ENCODE measurements around the gene ILF3.

The ILF3 gene

DNA sequence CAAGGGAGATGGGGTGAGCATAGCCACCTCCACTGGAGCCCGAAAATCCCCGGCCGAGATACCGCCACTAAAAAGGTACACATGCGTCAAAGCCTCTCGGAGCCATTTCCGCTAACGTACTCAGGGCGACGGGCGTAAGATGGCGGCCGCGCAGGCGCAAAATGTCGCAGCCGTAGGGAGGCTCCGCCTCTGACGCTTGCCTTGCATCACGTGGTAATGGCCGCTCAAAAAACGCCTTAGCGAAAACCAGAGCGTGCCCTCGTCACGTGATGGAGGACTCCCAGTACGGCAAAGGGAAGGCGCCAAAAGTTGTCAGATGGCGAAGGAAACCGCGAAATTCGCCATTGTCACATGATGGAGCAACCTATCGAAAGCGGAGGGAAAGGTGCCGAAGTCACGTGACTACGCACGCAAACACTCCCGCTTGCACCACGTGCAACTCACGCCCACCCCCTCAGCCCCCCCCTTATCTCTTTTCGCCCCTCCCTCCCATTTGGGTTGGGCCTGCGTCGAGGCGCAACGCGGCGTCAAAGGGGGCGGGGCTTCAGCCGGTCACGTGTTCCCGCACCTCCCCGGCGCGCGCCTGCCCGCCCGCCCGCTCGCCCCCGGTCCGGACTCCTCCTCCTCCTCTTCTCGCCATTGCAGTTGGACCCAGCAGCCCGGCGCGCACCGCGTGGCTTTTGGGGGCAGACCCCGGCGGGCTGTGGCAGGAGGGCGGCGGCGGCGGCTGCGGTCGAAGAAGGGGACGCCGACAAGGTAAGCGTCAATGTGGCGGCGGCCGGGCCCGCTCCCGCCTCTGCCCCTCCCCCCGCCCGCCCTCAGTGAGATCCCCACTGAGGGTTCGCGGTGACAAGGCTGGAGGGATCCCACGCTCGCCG, at the start of gene ILF3:
ILF3 (plus strand) TSS at position 615 of the 878 bp plus-strand sequence. CDS start 16,260 bp downstream, outside the sequence.
- DNase-seq, result peak; percentile 98 to 99

DNA sequence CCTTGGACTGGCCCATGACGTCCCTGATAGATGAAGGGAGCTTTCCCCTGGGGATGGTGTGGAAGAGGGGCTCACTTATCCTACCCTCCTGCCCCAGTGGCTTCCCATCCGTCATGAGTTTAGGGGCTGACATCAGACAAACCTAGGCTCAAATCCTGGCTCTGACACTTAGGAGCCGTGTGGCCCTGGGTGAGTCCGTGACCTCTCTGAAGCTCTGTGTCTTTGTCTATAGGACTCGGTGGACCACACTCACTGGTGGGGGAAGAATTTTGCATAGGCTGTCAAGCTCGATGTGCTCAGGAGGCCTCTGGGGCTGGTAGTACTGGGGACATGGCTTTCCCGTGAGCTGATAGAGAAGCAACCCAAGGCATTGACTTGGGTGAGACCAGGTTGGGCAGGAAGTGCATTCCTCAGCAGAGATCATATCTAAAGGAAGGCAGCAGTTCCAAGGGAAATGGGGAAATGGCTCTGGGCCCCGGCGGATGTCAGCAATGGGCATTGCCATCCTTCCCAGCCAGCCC, 49.6 kb upstream of the ILF3 start:
- DNase-seq, result peak in 1 of 2 experiments; percentile 1

DNA sequence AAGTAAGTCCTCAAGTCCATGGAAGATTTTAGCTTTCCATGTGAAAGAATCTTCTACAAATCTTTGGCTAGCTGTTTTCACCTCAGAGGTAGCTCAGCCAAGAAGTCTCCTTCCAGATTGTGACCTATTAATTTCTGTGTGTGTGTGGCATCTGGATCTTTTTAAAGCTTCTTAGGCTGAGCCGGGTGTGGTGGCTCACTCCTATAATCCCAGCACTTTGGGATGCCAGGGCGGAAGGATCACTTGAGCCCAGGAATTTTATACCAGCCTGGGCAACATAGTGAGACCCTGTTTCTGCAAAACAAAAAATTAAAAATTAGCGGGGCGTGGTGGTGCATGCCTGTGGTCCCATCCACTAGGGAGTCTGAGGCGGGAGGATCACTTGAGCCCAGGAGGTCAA, 42.2 kb upstream of the ILF3 start:
- DNase-seq, result no peak

DNA sequence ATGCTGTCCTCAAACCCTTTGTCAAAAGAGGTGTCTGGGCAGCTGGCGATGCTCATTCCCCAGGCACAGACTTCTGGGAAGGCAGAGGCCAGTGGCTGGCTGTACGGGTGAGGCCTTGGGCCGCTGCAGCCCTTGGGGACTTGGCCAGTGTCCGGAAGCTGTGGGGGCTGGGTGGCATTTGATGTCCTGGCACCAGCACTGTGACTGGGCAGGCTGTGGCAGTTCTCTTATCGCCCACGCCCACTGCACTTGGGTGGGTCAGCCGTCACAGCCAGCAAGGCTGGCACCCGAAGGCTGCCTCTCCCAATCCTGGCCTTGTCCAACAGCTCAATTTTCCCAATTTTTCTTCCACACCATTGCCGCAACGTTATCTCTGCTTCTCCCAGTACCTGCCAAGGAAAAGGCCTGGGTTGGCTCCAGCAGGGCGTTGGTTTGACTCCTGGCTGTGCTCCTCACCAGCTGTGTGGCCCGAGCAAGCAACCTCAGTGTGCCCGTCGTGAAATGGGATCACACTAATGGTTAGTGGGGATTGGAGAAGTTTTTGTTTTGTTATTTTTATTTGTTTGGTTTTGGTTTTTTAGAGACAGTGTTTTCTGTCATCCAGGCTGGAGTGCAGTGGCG, 41.5 kb upstream of the ILF3 start:
- DNase-seq, result no peak

DNA sequence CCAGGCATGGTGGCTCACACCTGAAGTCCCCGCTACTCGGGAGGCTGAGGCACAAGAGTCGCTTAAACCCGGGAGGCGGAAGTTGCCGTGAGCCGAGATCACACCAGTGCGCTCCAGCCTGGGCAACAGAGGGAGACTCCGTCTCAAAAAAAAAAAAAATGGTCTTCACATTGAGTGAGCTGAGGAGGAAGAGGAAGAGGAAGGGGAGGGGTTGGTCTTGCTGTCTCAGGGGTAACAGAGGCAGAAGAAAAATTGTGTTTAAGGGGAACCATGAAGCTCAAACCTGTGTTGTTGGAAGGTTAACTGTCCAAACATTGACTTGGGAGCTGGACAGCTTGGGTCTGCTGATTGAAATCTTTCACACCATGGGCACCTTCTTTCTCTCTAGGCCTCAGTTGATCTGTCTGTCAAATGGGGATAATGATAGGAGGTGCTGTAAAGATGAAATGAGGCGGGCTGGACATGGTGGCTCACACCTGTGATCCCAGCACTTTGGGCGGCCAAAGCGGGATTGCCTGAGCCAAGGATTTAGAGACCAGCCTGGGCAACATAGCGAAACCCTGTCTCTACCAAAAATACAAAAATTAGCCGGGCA, 38.6 kb upstream of the ILF3 start:
- no peak for DNase-seq

DNA sequence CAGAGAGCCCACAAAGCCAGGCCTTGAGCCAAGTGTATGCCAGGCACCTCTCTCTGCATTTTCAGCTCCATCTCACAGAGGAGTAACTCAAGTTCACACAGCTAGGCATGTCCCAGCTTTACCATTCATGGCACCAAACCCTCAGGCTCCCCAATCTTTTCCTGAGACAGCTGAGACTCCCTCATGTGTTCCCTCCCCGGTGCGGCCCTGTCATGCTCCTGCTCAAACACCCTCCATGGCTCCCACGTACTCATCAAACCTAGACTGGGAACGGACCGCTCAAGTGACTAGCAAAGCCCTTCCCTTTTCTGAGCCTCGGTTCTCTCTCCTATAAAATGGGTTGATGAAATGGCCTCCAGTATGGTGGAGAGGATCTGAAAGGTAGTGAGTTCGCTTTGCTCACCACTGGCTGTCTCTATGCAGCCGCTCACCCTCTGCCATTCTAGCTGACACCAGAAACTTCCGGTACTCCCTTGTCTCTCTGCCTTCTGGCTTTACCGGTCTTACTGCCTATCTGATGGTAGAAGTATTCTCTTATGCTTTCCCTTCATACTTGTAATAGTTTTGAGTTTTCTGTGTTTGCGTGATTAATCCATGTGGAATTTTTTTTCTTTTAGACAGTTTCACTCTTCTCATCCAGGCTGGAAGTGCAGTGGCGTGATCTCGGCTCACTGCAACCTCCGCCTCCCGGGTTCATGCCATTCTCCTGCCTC, 36.6 kb upstream of the ILF3 start:
- DNase-seq, result no peak

DNA sequence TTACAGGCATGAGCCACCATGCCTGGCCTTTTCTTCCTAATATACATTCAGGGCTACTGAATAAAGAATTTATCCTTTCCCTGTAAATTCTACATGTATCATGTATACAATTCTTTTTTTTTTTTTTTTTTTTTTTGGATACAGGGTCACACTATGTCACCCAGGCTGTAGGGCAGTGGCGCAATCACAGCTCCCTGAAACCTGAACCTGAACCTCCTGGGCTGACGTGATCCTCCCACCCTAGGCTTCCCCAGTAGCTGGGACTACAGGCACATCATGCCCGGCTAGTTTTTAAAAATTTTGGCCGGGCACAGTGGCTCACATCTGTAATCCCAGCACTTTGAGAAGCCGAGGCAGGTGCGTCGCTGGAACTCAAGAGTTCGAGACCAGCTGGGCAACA, 35.3 kb upstream of the ILF3 start:
- no peak for DNase-seq

DNA sequence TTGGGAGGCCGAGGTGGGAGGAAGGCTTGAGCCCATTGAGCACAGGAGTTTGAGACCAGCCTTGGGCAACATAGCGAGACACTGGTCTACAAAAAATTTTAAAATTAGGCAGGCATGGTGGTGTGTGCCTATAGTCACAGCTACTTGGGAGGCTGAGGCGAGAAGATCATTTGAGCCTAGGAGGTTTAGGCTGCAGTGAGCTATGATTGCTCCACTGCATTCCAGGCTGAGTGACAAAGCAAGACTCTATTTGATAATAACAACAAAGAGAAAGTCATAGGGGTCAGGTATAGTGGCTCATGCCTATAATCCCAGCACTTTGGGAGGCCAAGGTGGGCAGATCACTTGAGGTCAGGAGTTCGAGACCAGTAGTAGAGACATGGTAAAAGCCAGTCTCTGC, 33.4 kb upstream of the ILF3 start:
- DNase-seq, result no peak

DNA sequence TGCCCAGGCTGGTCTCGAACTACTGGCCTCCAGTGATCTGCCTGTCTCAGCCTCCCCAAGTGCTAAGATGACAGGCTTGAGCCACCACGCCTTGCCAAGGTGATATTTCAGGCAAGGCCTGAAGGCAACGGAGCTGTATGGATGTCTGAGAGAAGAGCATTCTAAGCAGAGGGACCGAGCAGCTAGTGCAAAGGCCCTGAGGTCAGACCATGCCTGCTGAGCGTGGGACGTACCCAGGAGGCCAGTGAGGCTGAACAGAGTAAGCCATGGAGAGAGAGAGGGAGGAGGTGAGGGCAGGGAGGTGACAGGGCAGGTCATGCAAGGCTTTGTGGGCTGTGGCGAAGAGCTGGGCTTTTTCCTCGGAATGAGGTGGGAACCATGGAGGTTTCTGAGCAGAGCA, 32.2 kb upstream of the ILF3 start:
- no peak for DNase-seq

DNA sequence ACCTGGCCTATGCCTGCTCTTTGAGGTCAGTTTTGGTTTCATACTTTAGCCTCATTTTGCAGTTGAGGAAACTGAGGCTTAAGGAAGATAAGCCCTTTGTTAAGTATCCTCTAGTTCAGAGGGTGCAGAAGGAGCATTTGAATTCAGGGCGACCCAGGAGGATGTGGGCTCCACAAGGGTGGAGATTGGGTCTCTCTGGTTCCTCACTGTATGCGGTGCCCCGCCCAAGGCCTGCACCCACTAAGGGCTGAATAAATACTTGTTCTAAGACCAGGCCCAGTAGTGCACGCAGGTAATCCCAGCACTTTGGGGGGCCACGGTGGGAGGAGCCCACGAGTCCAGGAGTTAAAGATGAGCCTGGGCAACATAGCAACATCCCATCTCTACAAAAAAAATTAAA, 29.6 kb upstream of the ILF3 start:
- peak in 1 of 2 experiments; percentile 3 for DNase-seq

DNA sequence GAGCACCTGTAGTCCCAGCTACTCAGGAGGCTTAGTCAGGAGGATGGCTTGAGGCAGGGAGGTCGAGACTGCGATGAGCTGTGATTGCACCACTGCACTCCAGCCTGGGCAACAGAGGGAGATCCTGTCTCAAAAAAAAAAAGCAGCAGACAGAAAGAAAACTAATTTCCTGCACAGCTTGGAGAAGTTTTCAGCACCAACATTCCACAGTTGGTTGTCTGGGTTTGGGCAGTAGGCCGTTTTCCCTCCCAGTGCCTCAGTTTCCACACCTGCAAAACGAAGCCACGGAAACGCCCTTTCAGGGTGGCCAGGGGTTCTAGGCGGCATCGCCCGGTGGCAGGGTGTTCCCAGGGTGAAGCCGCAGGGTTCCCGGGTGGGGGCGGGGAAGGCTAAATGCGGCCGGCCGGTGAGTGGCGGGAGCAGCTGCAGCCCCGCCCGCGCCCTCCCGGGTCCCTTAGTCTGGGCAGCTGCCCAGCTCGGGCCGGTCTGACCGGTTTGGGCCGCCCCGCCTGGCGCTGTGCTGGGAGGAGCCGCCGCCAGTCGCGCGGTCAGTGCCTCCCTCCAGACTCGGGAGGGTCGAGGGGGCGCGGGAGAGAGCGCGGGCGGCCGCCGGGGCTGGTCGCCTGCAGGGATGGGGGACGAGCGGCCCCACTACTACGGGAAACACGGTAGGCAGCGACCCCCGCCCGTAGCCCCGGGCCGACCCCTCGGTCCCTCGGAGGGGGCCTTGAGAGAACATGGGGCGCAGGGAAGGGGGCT, 29.0 kb upstream of the ILF3 start, which contains the start of gene SLC44A2:
SLC44A2 (plus strand) TSS at position 551 of the 759 bp plus-strand sequence; CDS start at position 632, 81 bp downstream.
- peak in 1 of 2 experiments; percentile 82 for DNase-seq

DNA sequence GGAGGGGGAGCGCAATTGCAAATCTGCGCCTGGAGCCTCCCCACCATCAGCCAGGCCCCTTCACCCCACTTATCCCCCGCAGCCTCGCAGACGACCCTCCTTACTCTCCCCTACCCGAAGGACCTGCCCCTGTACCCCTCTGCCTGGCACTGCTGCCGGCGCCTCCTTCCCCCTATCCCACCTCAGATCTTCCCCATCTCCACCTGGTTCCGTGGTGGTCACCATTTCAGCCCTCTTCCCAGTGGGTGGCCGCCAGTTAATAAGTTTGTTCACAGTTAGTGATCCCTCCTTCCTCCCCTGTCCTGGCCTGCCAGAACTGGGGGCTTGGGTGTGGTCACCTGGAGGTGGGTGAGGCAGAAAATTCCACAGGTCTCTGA, 28.4 kb upstream of the ILF3 start:
- no peak for DNase-seq

DNA sequence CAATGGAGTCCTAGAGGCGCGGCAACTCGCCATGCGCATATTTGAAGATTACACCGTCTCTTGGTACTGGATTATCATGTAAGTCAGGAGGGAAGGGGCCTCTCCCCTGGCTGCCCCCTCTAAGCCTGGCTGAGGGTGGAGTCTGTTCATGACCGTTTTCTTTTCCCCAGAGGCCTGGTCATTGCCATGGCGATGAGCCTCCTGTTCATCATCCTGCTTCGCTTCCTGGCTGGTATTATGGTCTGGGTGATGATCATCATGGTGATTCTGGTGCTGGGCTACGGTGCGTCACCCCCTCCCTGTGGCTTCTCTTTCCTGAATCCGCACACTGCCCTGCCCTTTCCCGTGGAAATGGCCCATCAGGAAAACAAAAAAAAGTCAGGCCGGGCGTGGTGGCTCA, 22.3 kb upstream of the ILF3 start:
- DNase-seq, result no peak

DNA sequence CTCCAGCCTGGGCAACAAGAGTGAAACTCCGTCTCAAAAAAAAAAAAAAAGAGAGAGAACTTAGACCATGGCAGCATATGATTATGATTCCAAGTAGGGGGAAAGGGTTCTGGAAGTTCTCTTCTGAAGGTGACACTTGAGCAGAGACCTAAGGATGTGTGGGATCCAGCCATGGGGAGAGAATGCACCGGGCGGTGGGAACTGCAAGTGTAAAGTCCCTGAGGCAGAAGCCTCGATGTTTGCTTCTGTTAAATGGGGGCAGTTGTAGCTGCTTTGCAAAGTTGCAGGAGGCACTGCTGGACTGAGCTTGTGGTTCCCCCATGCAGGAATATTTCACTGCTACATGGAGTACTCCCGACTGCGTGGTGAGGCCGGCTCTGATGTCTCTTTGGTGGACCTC, 19.7 kb upstream of the ILF3 start:
- DNase-seq, result no peak

DNA sequence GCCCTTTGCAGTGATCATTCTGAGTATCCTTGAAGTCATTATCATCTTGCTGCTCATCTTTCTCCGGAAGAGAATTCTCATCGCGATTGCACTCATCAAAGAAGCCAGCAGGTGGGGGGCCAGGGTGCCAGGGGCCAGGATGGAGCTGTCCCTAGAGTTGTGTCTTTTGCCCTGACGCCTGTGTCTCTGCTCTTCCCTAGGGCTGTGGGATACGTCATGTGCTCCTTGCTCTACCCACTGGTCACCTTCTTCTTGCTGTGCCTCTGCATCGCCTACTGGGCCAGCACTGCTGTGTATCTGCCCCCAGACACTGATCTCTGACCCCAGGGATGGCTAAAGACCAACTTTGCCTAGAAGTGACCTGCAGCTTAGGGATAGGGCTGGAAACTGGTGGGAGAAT, 19.2 kb upstream of the ILF3 start:
- no peak for DNase-seq

DNA sequence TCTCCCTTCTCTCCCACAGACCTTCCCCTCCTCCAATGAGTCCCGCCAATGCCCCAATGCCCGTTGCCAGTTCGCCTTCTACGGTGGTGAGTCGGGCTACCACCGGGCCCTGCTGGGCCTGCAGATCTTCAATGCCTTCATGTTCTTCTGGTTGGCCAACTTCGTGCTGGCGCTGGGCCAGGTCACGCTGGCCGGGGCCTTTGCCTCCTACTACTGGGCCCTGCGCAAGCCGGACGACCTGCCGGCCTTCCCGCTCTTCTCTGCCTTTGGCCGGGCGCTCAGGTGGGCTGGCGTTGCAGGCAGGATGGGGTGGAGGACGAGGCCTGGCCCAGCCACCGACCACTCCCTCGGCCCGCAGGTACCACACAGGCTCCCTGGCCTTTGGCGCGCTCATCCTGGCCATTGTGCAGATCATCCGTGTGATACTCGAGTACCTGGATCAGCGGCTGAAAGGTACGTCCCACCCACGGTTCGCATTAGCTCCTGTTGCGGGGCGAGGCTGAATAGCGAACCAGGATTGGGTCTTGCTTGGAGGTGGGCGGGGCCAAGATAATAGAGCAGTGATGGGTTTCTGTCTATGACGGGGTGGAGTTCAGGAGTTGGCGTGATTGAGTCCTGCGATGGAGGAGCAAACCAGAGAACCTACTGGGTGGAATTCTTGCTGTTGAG, 17.7 kb upstream of the ILF3 start:
- DNase-seq, result no peak

DNA sequence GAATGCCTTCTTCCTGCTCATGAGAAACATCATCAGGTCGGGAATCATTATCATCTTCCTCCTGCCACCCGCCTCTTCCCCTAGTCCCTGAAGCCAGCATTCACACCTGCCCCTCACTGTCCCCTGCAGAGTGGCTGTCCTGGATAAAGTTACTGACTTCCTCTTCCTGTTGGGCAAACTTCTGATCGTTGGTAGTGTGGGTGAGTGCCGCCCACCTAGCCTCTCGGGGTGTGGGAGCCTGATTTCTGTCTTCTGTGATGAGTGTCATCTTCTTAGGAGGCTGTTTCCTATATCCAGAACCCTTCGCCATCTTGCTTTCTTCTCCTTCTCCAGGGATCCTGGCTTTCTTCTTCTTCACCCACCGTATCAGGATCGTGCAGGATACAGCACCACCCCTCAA, 16.3 kb upstream of the ILF3 start:
- DNase-seq, result no peak

DNA sequence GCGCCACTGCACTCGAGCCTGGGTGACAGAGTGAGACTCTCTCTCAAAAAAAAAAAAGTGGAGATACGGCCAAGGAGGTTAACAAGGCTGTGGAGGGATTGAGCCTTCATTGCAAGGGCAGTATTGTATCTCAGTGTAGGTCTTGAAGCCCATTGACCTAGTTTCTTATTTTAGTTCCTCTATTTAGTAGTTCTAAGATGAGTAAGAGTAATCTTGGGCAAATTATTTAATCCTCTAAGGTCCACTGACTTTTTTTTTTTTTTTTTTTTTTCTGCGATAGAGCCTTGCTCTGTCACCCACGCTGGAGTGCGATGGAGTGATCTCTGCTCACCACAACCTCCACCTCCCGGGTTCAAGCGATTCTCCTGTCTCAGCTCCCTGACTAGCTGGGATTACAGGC, 14.3 kb upstream of the ILF3 start:
- DNase-seq, result no peak

DNA sequence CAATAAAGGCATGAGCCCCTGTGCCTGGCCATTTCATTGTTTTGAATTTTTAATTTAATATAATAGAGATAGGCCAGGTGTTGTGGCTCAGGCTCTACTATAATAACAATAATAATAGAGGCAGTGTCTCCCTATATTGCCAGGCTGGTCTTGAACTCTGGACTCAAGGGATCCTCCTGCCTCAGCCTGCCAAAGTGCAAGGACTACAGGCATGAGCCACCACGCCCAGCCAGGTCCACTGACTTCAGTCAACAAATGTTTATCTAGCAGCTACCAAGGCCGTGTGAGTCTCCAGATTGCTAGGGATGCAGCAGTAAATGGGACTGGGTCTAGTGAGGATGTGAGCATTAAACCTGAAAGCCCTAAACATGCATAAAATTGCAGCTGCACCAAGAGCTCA, 13.8 kb upstream of the ILF3 start:
- DNase-seq, result no peak

DNA sequence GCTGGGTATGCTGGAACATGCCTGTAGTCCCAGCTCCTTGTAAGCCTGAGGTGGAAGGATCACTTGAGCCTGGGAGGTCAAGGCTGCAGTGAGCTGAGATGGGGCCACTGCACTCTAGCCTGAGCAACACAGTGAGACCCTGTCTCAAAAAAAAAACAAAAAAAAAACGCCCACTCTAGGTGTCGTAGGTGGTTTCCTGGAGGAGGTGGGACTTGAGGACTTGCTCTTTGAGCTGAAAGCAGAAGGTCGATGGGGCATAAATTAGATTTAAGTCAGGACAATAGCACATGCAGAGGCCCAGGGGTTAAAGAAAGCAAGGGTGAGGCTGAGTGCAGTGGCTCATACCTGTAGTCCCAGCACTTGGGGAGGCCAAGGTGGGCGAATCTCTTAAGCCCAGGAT, 12.9 kb upstream of the ILF3 start:
- no peak for DNase-seq

DNA sequence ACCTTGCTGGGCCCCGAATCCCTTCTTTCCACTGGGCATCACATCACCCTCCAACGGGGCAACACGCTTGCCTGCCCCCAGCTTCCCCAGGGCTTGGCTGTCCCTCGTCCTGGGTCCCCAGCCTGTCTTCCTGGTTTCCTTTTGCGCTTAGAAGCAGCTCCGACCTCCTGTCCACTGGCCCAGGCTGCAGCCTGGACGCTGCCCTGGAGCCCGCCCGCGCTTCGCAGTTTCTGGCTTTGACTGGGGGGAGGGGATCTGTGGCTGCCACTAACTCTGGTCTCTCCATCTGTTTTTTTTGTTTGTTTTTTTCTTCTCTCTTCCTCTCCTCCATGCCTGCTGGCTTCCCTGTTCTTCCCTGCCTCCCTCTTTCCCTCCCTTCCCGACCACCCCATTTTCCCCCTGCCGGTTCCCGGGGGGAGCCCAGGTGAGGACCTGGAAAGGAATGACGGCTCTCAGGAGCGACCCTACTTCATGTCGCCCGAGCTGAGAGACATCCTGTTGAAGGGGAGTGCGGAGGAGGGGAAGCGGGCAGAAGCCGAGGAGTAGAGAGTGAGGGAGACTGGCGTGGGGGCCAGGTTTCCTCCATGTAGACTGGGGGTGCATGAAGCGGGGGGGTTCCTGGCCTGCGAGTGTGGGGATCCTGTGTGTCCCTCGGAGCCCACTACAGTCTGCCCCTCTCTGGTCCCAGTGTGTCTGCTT, 11.5 kb upstream of the ILF3 start:
- no peak for DNase-seq

Measured in NCI-H526 (cell line).